Spleen (tissue), 7 donors: ENCODE results near the gene KIAA0319L.

ENCODE experiments used
- CTCF ChIP-seq, 11 experiments: fragments of 200-600 bp in 7 of 11; fragments of 450-650 bp in 4 of 11; sonication (generic) in 4 of 11; IDR thresholded peaks in 8 of 11; conservative IDR thresholded peaks in 3 of 11; 1 replicate in 7 of 11; 2 replicates in 4 of 11; pipeline versions ENCODE4 v1.4.0 to v1.8.0; 2016 to 2021; ENCODE audit warnings: antibody characterized with exemption in 11 of 11, inconsistent platforms in 4 of 11, mild to moderate bottlenecking in 1 of 11
- POLR2A ChIP-seq, 3 donors: fragments of 450-650 bp; IDR thresholded peaks; one replicate each; pipeline ENCODE4 v1.5.1; 2017; ENCODE audit warnings: antibody characterized with exemption in 3 of 3, mild to moderate bottlenecking in 1 of 3
- POLR2AphosphoS5 ChIP-seq, 3 donors: sonication (generic); formaldehyde crosslinking; IDR thresholded peaks; one replicate each; pipeline ENCODE4 v1.5.1; 2017; ENCODE audit warnings: antibody characterized with exemption in 3 of 3
- donor health status: DM: no; HTN: no; CAD: no; lungs with moderate emphysema.
- donor health status: DM: no; HTN: no; CAD: no.
- donor health status: DM: no; HTN: no; CAD: no.

- no peak for TF ChIP-seq CTCF (IDR thresholded peaks at IDR 0.05 in 8 of 11, conservative IDR thresholded peaks at IDR 0.05 in 3 of 11)
- no peak for TF ChIP-seq POLR2A (IDR thresholded peaks at IDR 0.05)
- peak in 2 of 3 donors; percentile 12 to 18 for TF ChIP-seq POLR2AphosphoS5 (IDR thresholded peaks at IDR 0.05)
Measured at GRCh38 chr1:35597870-35598269, 40.7 kb upstream of the KIAA0319L start.
